Activated CD4-positive, alpha-beta T cell treated with anti-CD3 and anti-CD28 coated beads, Interleukin-2, amount 10 ng/mL, durations not matched to agents 7 days and 5 days (primary cell): Measurements from ENCODE around the gene NRIP2. TPM values are rescaled to one million over a fixed set of nuclear protein-coding genes. Genes with fewer than 3 reads are reported as not detected.

ENCODE experiments used
- CTCF ChIA-PET: fragments of 350-600 bp; sonication (Branson Sonifier 250); formaldehyde crosslinking; loops from one replicate; lab custom pipeline; 2021; ENCODE audit warnings: antibody characterized with exemption; lab: Charles Lee
- POLR2A ChIA-PET: fragments of 350-600 bp; sonication (Branson Sonifier 250); formaldehyde crosslinking; loops from one replicate; lab custom pipeline; 2021; ENCODE audit warnings: antibody characterized with exemption; lab: Charles Lee
- DNase-seq: peaks from one replicate; pipeline ENCODE4 v3.0.0-alpha.2; 2020
- H3K27ac Mint-ChIP-seq: one replicate; pipeline ENCODE4 v1.8.0; 2021; ENCODE audit warnings: mild to moderate bottlenecking, moderate library complexity, mixed read lengths
- H3K27me3 Mint-ChIP-seq: one replicate; pipeline ENCODE4 v1.8.0; 2021; ENCODE audit warnings: mixed read lengths
- H3K36me3 Mint-ChIP-seq: one replicate; pipeline ENCODE4 v1.8.0; 2021; ENCODE audit warnings: low read depth, mixed read lengths
- H3K4me1 Mint-ChIP-seq: one replicate; pipeline ENCODE4 v1.8.0; 2021; ENCODE audit warnings: mixed read lengths
- H3K4me3 Mint-ChIP-seq: one replicate; pipeline ENCODE4 v1.8.0; 2021; ENCODE audit warnings: mild to moderate bottlenecking, moderate library complexity, mixed read lengths
- H3K9me3 Mint-ChIP-seq: one replicate; pipeline ENCODE4 v1.8.0; 2021; ENCODE audit warnings: mixed read lengths
- total RNA-seq, 2 experiments: library from RNA; stranded (reverse); gene quantifications; one replicate each; pipeline ENCODE4 v1.2.3, GENCODE V29; 2021

NRIP2 gene
- total RNA-seq, 2 experiments from 2014 or later: not detected

DNA sequence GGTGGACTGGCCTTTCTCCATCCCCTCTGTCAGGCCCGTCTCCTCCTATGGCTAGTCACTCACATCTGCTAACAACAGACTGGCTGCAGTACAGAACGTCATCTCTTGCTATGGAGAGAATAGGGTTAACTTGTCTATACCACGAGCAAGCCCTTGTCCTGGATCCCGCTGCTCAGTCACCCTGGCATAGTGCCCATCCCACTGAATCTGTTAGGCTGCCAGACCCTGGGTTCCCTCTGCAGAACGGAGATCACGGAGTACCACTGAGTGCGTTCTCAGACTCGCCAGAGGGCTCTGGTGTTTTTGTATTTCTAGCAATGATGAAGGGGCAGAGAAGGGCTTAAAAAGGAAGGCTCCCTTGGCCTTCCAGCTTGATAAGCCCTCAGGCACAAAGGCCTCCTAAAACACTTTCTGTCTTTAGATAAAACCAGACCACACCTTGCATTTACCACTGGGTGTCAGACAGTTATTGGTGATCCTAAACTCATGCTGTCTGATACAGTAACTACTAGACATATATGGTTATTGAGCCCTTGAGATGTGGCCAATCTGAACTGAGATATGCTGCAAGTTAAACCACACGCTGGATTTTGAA is 6.3 kb upstream of the NRIP2 start:
- ChIA-PET CTCF (interaction anchor here (1.3 kb wide), 1 partner anchor 13 kb away, joined by 3 read pairs; no protein-coding TSS in a partner anchor), POLR2A (no interaction called here)
- Mint-ChIP-seq H3K27me3 (no peaks in the 10 kb centered on the region), H3K4me3 (no peak overlapping the region), H3K4me1 (no peaks in the 10 kb centered on the region), H3K27ac (no peak overlapping the region), H3K9me3 (no peaks in the 10 kb centered on the region), H3K36me3 (no peaks in the 10 kb centered on the region)
- DNase-seq: no peak

DNA sequence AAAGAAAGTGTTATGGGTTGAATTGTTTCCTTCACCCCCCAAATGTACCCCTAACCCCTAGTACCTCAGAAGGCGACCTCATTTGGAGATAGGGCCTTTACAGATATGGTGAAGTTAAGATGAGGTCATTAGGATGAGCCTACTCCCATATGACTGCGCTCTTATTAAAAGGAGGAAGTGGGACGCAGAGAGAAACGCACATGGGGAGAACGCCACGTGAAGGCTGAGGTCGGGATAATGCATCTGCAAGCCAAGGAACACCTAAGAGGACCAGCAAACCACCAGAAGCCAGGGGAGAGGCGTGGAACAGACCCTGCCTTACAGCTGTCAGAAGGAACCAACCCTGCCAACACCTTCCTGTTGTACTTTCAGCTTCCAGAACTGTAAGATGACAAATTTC is 1.7 kb upstream of the NRIP2 start:
- POLR2A ChIA-PET: no interaction called here
- H3K27ac Mint-ChIP-seq: no peak overlapping the region

DNA sequence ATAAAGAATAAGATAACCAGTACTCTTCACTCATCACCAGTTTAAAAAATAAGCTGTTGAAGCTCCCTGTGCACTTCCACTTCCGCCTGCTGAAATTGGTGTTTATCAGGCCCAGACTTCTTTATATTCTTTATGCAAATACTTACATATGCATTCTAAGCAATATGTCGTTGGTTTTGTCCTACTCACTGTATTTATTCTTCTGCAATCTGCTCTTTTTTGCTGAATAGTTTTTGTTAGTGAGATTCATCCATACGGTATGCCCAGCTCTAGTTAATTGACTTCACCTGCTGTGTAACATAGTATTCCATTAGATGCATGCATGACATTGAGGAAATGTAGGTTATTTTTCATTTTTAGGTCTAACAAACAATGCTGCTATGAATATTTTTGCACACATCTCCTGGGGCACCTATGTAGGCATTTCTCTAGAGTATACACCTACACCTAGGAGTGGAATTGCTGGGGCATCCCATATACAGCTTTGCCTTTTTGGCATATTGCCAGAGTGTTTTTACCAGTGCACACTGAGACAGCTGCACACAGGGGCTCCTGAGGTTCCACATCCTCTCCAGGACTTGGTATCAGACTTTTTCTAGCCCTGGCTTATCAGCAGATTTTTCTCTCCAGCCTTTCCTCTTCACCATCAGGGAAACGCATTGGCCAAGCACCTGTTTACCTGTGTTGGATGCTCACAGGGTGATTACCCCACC is 1.0 kb upstream of the NRIP2 start:
- POLR2A ChIA-PET: no interaction called here
- no peak overlapping the region for H3K4me3 Mint-ChIP-seq
- CTCF ChIA-PET: no interaction called here

More for the DNA sequence above, 1.7 kb upstream of the NRIP2 start:
- no peaks in the 10 kb centered on the region for H3K27me3 Mint-ChIP-seq
- H3K36me3 Mint-ChIP-seq: no peaks in the 10 kb centered on the region
- no peaks in the 10 kb centered on the region for H3K4me1 Mint-ChIP-seq
- H3K4me3 Mint-ChIP-seq: no peak overlapping the region
- DNase-seq: no peak
- CTCF ChIA-PET: no interaction called here
- H3K9me3 Mint-ChIP-seq: no peaks in the 10 kb centered on the region

DNA sequence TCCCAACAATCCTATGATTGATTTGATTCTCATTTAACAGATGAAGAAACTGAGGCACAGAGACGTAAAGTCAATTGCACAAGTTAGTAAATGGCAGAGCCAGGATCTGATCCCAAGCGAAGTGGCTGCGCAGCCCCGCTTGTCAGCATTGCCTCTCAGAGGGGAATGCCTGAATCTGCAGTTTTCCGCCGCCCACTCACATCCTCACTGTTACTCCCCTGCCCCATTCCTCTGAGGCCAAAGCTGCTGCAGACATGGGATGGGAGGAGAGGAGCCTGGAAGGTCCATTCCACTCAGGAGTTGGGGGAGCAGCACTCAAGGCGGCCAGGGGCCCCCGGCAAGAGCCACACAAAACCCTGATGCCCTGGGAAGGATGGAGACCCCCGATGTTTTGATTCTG is 1.0 kb downstream of the NRIP2 start:
- Mint-ChIP-seq H3K4me3 (no peak overlapping the region), H3K27ac (no peak overlapping the region), H3K36me3 (no peaks in the 10 kb centered on the region), H3K4me1 (no peaks in the 10 kb centered on the region), H3K9me3 (no peaks in the 10 kb centered on the region), H3K27me3 (no peaks in the 10 kb centered on the region)
- POLR2A ChIA-PET: no interaction called here
- CTCF ChIA-PET: interaction anchor here (1.8 kb wide), 1 partner anchor 9 kb away, joined by 3 read pairs; no protein-coding TSS in a partner anchor
- DNase-seq: no peak

More for the DNA sequence above, 1.0 kb upstream of the NRIP2 start:
- Mint-ChIP-seq H3K27ac (peak overlapping the region; percentile 9), H3K27me3 (no peaks in the 10 kb centered on the region), H3K9me3 (no peaks in the 10 kb centered on the region), H3K4me1 (no peaks in the 10 kb centered on the region), H3K36me3 (no peaks in the 10 kb centered on the region)
- no peak for DNase-seq

DNA sequence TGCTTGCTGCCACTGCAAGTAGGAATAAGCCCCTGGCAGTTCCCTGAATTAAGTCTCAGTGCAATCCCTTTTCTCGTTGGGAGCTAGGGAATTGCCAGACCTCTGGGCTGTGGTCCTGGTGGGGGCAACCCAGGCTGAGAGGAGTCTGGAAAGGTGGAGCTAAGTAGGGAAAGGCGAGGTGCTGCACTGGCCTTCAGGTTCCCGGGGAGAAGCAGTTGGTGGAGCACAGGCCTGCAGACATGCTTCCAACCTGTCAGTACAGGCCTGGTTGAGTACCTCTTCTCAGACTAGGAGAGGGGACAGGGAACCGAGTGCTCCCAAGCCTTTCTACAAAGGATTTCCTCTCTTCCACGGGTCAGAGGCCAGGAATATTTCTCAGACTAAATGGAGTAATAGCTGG is 1.5 kb downstream of the NRIP2 start:
- H3K27ac Mint-ChIP-seq: no peak overlapping the region
- no peaks in the 10 kb centered on the region for H3K4me1 Mint-ChIP-seq
- CTCF ChIA-PET: interaction anchor here (1.8 kb wide), 1 partner anchor 10 kb away, joined by 3 read pairs; no protein-coding TSS in a partner anchor
- DNase-seq: no peak
- no peak overlapping the region for H3K4me3 Mint-ChIP-seq
- H3K9me3 Mint-ChIP-seq: no peaks in the 10 kb centered on the region
- H3K36me3 Mint-ChIP-seq: peaks cover under 1% of the 10 kb centered on the region
- no peaks in the 10 kb centered on the region for H3K27me3 Mint-ChIP-seq
- POLR2A ChIA-PET: no interaction called here

DNA sequence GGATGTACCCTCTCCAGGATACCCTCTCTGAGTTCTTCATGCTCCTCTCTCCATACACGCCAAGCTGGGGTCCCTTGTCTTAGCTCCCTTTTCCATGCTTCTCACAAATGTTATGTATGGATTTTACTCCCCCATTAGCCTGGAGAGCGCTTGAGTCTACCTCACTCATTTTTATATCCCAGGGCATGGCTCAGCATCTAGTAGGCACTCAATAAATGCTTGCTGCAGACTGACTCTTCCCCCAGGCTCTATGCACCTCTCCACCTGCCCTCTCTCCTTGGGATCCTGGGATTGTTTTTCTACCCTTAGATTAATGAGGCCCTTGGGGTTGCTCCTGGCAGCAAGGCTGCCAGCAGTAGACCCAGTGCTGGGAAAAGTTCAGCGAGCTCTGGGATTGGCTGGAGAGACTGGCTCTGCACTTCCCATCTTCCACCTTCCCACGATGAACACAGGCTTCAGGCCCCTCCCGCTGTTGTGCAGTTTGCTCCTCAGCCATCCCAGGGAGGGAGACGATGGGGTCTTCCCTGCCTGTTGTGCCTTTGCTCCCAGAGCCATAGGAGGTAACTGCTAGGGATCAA is 2.2 kb downstream of the NRIP2 start:
- peaks cover 2% of the 10 kb centered on the region for H3K36me3 Mint-ChIP-seq
- H3K9me3 Mint-ChIP-seq: no peaks in the 10 kb centered on the region
- H3K4me3 Mint-ChIP-seq: no peak overlapping the region
- H3K27ac Mint-ChIP-seq: no peak overlapping the region
- no peaks in the 10 kb centered on the region for H3K4me1 Mint-ChIP-seq
- no peak for DNase-seq
- H3K27me3 Mint-ChIP-seq: no peaks in the 10 kb centered on the region
- ChIA-PET CTCF (no interaction called here), POLR2A (no interaction called here)

DNA sequence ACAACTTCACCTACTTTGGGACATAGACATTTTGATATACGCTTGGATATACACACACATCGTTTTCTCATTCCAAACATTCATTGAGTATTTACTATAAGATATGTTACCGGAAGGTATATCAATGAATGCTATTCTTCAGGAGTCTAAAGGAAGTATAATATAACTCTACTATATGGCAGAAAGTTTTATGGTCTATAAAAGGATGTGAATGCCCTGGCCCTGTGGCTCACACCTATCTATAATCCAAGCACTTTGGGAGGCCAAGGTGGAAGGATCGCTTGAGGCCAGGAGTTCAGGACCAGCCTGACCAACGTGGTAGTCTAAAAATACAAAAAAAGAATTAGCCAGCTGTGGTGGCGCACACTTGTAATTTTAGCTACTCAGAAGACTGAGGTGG is 5.6 kb downstream of the NRIP2 start:
- no peak overlapping the region for H3K27ac Mint-ChIP-seq

DNA sequence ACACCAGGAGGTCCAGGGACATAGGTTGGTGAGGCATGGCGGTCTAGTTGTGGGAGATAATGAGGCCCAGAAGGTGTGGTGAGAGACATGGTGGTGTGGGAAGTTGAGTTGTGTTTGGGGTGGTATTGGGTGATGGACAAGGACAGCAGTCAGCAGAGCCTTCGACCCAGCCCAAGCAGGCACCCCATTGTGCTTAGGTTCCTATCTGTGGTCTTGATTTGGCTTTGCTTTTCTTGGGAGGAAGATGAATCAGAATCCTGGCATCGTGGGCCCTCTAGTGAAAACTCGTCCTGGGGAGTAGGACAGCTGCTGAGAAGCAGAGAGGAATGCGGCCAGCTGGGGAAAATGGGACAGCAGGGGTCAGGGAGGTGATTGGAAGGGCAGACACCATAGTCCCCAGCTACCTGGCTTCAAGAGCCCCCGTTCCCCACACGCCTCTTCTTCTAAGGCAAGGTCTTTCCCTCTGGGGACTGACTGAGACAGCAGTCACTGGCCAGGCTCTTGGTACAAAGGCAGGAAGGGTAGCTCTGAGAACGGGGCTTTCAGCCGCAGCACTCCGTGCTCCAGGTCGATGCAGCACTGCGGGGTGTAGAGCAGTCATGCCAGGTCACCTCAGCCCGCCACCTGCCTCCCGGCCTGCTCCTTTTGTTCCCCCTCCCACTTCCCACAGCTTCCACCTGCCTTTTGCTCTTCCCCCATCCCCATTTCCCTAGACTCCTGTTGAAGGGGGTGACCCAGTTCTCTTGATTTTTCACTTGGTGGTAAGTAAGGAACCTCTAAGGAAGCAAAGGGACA is 7.9 kb downstream of the NRIP2 start:
- Mint-ChIP-seq H3K27me3 (no peaks in the 10 kb centered on the region), H3K27ac (no peak overlapping the region), H3K4me3 (no peak overlapping the region), H3K4me1 (no peaks in the 10 kb centered on the region), H3K9me3 (no peaks in the 10 kb centered on the region), H3K36me3 (peaks cover 32% of the 10 kb centered on the region)
- ChIA-PET CTCF (interaction anchor here (0.6 to 1.3 kb wide), 4 partner anchors 9 to 1087 kb away, joined by 3 to 5 read pairs (median 4); no protein-coding TSS in a partner anchor), POLR2A (no interaction called here)
- no peak for DNase-seq

More for the DNA sequence above, 5.6 kb downstream of the NRIP2 start:
- Mint-ChIP-seq H3K27me3 (no peaks in the 10 kb centered on the region), H3K36me3 (peaks cover 12% of the 10 kb centered on the region), H3K4me3 (no peak overlapping the region), H3K4me1 (no peaks in the 10 kb centered on the region), H3K9me3 (no peaks in the 10 kb centered on the region)
- no peak for DNase-seq
- ChIA-PET POLR2A (no interaction called here), CTCF (no interaction called here)

DNA sequence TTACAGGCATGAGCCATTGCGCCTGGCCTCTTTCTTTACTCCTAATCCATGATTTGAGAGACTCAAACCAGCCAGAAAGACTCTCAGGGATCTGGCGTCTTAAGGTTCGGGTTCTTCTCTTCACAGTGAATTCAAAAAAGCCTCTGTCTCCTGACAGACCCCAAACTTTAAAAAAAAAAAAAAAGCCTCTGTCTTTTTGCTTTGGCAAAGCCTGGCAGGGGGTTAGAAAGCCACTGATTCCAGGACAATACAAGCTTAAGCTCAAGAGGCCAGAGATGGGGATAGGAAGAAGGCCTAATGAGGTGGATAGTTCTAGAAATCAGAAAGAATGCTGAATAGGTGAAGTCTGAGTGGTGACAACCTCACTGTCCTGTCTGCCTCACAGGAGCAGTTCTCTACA is 8.8 kb downstream of the NRIP2 start:
- no peaks in the 10 kb centered on the region for H3K27me3 Mint-ChIP-seq
- H3K4me1 Mint-ChIP-seq: no peaks in the 10 kb centered on the region
- H3K27ac Mint-ChIP-seq: no peak overlapping the region
- no peaks in the 10 kb centered on the region for H3K9me3 Mint-ChIP-seq
- ChIA-PET CTCF (interaction anchor here (0.6 kb wide), 2 partner anchors 838 to 1087 kb away, joined by 3 to 4 read pairs; no protein-coding TSS in a partner anchor), POLR2A (no interaction called here)
- DNase-seq: no peak
- H3K4me3 Mint-ChIP-seq: no peak overlapping the region
- peaks cover 34% of the 10 kb centered on the region for H3K36me3 Mint-ChIP-seq

DNA sequence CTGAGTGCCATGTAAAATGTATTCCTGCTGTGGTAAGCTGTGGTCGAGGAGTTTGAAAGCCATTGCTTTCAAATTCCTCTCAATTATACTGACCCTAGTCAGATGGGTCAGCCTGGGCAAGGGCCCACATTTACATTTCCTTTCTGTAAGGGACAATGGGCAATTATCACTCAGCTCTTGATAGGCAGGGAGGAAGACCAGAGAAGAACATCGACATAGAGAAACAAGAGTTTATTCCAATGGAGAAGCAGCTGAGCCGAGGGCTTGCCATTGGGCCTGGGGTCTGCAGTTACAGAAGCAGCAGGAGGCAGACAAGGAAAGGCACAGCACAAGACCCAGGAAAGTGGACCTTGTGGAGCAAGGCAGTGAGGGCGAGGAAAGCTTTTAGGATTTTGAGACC is 9.7 kb downstream of the NRIP2 start:
- DNase-seq: no peak
- no peak overlapping the region for H3K4me3 Mint-ChIP-seq
- no peaks in the 10 kb centered on the region for H3K9me3 Mint-ChIP-seq
- ChIA-PET POLR2A (no interaction called here), CTCF (no interaction called here)
- H3K36me3 Mint-ChIP-seq: peaks cover 37% of the 10 kb centered on the region
- H3K4me1 Mint-ChIP-seq: no peaks in the 10 kb centered on the region
- H3K27ac Mint-ChIP-seq: no peak overlapping the region
- H3K27me3 Mint-ChIP-seq: no peaks in the 10 kb centered on the region

DNA sequence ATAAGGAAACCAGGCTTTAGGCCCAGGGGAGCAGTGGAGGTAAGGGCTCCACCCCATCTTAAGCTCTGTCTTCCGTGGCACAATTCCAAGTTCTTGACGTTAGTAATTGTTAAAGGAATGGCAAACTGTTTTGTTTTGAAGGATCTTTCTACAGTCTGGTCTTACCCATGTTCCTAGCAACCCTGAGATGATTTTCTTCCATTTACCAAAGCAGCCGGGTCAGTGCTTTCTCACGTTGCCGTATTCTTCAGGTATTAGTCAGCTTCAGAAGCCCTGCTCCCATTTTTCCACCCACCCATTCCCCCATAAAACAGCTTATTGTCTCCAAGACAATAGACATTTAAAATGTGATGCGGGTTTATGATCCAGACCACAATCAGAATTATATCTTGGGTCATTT is 10.3 kb downstream of the NRIP2 start:
- H3K27ac Mint-ChIP-seq: no peak overlapping the region
- POLR2A ChIA-PET: no interaction called here
- no peaks in the 10 kb centered on the region for H3K27me3 Mint-ChIP-seq
- peaks cover 41% of the 10 kb centered on the region for H3K36me3 Mint-ChIP-seq
- CTCF ChIA-PET: no interaction called here
- DNase-seq: no peak
- no peaks in the 10 kb centered on the region for H3K9me3 Mint-ChIP-seq
- no peak overlapping the region for H3K4me3 Mint-ChIP-seq
- no peaks in the 10 kb centered on the region for H3K4me1 Mint-ChIP-seq

DNA sequence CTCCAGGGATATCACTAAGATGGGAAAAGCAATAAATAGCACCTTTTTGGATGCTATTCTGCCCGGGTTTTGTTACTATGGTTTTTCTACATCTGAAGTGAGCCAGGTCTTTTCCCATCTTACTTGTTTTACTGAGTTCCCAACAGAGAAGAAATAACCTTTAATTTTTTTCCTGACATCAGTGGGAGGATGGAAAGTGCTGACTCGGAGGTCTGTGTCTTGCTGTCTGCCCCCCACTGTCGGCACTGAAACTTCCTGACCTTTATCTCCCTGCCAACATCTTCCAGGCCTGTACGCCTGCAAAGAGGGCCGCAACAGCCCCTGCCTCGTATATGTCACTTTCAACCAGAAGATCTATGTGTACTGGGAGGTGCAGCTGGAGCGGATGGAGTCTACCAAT is 11.4 kb downstream of the NRIP2 start:
- Mint-ChIP-seq H3K36me3 (peaks cover 41% of the 10 kb centered on the region), H3K27me3 (no peaks in the 10 kb centered on the region), H3K4me3 (no peak overlapping the region), H3K27ac (no peak overlapping the region), H3K4me1 (no peaks in the 10 kb centered on the region), H3K9me3 (no peaks in the 10 kb centered on the region)
- POLR2A ChIA-PET: no interaction called here
- no peak for DNase-seq
- CTCF ChIA-PET: interaction anchor here (1.0 kb wide), 1 partner anchor 133 kb away, joined by 3 read pairs; no protein-coding TSS in a partner anchor
